Measurements from ENCODE around the gene SPATA2L. TPM values are rescaled to one million over a fixed set of nuclear protein-coding genes. Genes with fewer than 3 reads are reported as not detected.
"Not testable (repeated sequence)": the region's sequence is repeated elsewhere in the genome, so short reads cannot be mapped to it uniquely, and the experiment has no call there.

Gene SPATA2L
- total and polyA plus RNA-seq, 7 experiments from 2014 or later = 7.0 to 32.2 (median 12.0) TPM

GRCh38 chr16:89671565-89671964 is 29.9 kb downstream of the SPATA2L start:
- H3K9me3 Mint-ChIP-seq; DNase-seq; H3K27me3 Mint-ChIP-seq; H3K4me1 ChIP-seq (ENCODE audit: control insufficient read depth in 2 of 2, insufficient read depth in 2 of 2, low read length in 2 of 2); H3K27ac Mint-ChIP-seq; H3K4me3 Mint-ChIP-seq; ATAC-seq; POLR2A ChIA-PET; H3K27ac ChIP-seq (ENCODE audit: low read depth, low read length); intact Hi-C loops (cut with micrococcal nuclease); H3K9me3 ChIP-seq (ENCODE audit: control insufficient read depth in 2 of 3, low read length in 3 of 3); H3K27me3 ChIP-seq (ENCODE audit: control insufficient read depth in 2 of 2, insufficient read depth in 2 of 2, low read length in 2 of 2); H3K4me3 ChIP-seq (ENCODE audit: low read length); H3K36me3 ChIP-seq (ENCODE audit: control insufficient read depth in 2 of 3, insufficient read depth in 3 of 3, low read length in 3 of 3): not testable (repeated sequence)
- CTCF ChIA-PET = interaction anchor here (0.7 to 0.9 kb wide), 2 partner anchors 16 to 30 kb away, joined by 4 to 7 read pairs; no protein-coding TSS in a partner anchor
- H3K36me3 Mint-ChIP-seq = peaks cover 0 to 10% (median 0%) of the 10 kb centered on the region in 5 donors
- peaks cover 5 to 16% (median 10%) of the 10 kb centered on the region in 7 donors for H3K4me1 Mint-ChIP-seq

GRCh38 chr16:89670496-89671431 is 30.7 kb downstream of the SPATA2L start:
- H3K9me3 ChIP-seq (ENCODE audit: control insufficient read depth in 2 of 3, low read length in 3 of 3) = no peaks in the 10 kb centered on the region
- Mint-ChIP-seq H3K27ac (no peak overlapping the region), H3K4me1 (peaks cover 5 to 16% (median 10%) of the 10 kb centered on the region in 7 donors), H3K36me3 (peaks cover 0 to 11% (median 0%) of the 10 kb centered on the region in 5 donors), H3K9me3 (peaks cover 0 to 3% (median 0%) of the 10 kb centered on the region in 11 donors), H3K27me3 (no peaks in the 10 kb centered on the region), H3K4me3 (no peak overlapping the region)
- no peak overlapping the region for H3K4me3 ChIP-seq (ENCODE audit: low read length)
- ChIA-PET CTCF (interaction anchor here (0.6 to 0.9 kb wide), 3 partner anchors 16 to 504 kb away, joined by 4 to 7 read pairs (median 5); no protein-coding TSS in a partner anchor), POLR2A (interaction anchor here (1.0 kb wide), 1 partner anchor 193 kb away, joined by 3 read pairs; no protein-coding TSS in a partner anchor)
- DNase-seq (no peak), ATAC-seq (no peak)
- H3K4me1 ChIP-seq (ENCODE audit: control insufficient read depth in 2 of 2, insufficient read depth in 2 of 2, low read length in 2 of 2) = no peaks in the 10 kb centered on the region
- no peaks in the 10 kb centered on the region for H3K27me3 ChIP-seq (ENCODE audit: control insufficient read depth in 2 of 2, insufficient read depth in 2 of 2, low read length in 2 of 2)
- H3K27ac ChIP-seq (ENCODE audit: low read depth, low read length) = no peak overlapping the region
- no peaks in the 10 kb centered on the region for H3K36me3 ChIP-seq (ENCODE audit: control insufficient read depth in 2 of 3, insufficient read depth in 3 of 3, low read length in 3 of 3)
- intact Hi-C loops (cut with micrococcal nuclease) = no loop called here

GRCh38 chr16:89669755-89670154 is 31.8 kb downstream of the SPATA2L start:
- intact Hi-C loops (cut with micrococcal nuclease) = no loop called here
- ChIA-PET POLR2A (interaction anchor here (1.0 kb wide), 1 partner anchor 194 kb away, joined by 3 read pairs; no protein-coding TSS in a partner anchor), CTCF (no interaction called here)
- no peak overlapping the region for H3K4me3 Mint-ChIP-seq
- H3K27me3 Mint-ChIP-seq = no peaks in the 10 kb centered on the region
- ATAC-seq = no peak
- no peak overlapping the region for H3K27ac Mint-ChIP-seq
- no peak for DNase-seq
- Histone ChIP-seq H3K27ac (ENCODE audit: low read depth, low read length) (no peak overlapping the region), H3K36me3 (ENCODE audit: control insufficient read depth in 2 of 3, insufficient read depth in 3 of 3, low read length in 3 of 3) (no peaks in the 10 kb centered on the region), H3K4me1 (ENCODE audit: control insufficient read depth in 2 of 2, insufficient read depth in 2 of 2, low read length in 2 of 2) (no peaks in the 10 kb centered on the region), H3K27me3 (ENCODE audit: control insufficient read depth in 2 of 2, insufficient read depth in 2 of 2, low read length in 2 of 2) (no peaks in the 10 kb centered on the region), H3K9me3 (ENCODE audit: control insufficient read depth in 2 of 3, low read length in 3 of 3) (no peaks in the 10 kb centered on the region), H3K4me3 (ENCODE audit: low read length) (no peak overlapping the region)
- peaks cover 0 to 3% (median 0%) of the 10 kb centered on the region in 11 donors for H3K9me3 Mint-ChIP-seq
- peaks cover 5 to 16% (median 10%) of the 10 kb centered on the region in 7 donors for H3K4me1 Mint-ChIP-seq
- peaks cover 0 to 10% (median 0%) of the 10 kb centered on the region in 5 donors for H3K36me3 Mint-ChIP-seq

GRCh38 chr16:89668790-89669158 is 32.7 kb downstream of the SPATA2L start:
- Mint-ChIP-seq H3K9me3 (peaks cover 0 to 3% (median 0%) of the 10 kb centered on the region in 11 donors), H3K4me1 (peaks cover 5 to 16% (median 10%) of the 10 kb centered on the region in 7 donors), H3K27ac (peak overlapping the region in 1 of 9 donors; percentile 22), H3K36me3 (peaks cover 0 to 11% (median 0%) of the 10 kb centered on the region in 5 donors), H3K4me3 (peak overlapping the region in 7 of 10 donors; percentile 5 to 72 (median 67)), H3K27me3 (no peaks in the 10 kb centered on the region)
- intact Hi-C loops (cut with micrococcal nuclease) = no loop called here
- POLR2A ChIA-PET = interaction anchor here (0.7 kb wide), 1 partner anchor 18 kb away, joined by 3 read pairs; no protein-coding TSS in a partner anchor
- H3K36me3 ChIP-seq (ENCODE audit: control insufficient read depth in 2 of 3, insufficient read depth in 3 of 3, low read length in 3 of 3) = no peaks in the 10 kb centered on the region
- H3K27ac ChIP-seq (ENCODE audit: low read depth, low read length) = no peak overlapping the region
- H3K4me1 ChIP-seq (ENCODE audit: control insufficient read depth in 2 of 2, insufficient read depth in 2 of 2, low read length in 2 of 2) = no peaks in the 10 kb centered on the region
- CTCF ChIA-PET = no interaction called here
- no peaks in the 10 kb centered on the region for H3K27me3 ChIP-seq (ENCODE audit: control insufficient read depth in 2 of 2, insufficient read depth in 2 of 2, low read length in 2 of 2)
- ATAC-seq (no peak), DNase-seq (no peak)
- no peak overlapping the region for H3K4me3 ChIP-seq (ENCODE audit: low read length)
- H3K9me3 ChIP-seq (ENCODE audit: control insufficient read depth in 2 of 3, low read length in 3 of 3) = no peaks in the 10 kb centered on the region

GRCh38 chr16:89667633-89668032 is 33.9 kb downstream of the SPATA2L start:
- H3K36me3 ChIP-seq (ENCODE audit: control insufficient read depth in 2 of 3, insufficient read depth in 3 of 3, low read length in 3 of 3) = no peaks in the 10 kb centered on the region
- no peaks in the 10 kb centered on the region for H3K4me1 ChIP-seq (ENCODE audit: control insufficient read depth in 2 of 2, insufficient read depth in 2 of 2, low read length in 2 of 2)
- DNase-seq = no peak
- no peaks in the 10 kb centered on the region for H3K27me3 ChIP-seq (ENCODE audit: control insufficient read depth in 2 of 2, insufficient read depth in 2 of 2, low read length in 2 of 2)
- Mint-ChIP-seq H3K4me1 (peaks cover 5 to 16% (median 10%) of the 10 kb centered on the region in 7 donors), H3K9me3 (peaks cover 0 to 3% (median 0%) of the 10 kb centered on the region in 11 donors), H3K27ac (peak overlapping the region in 1 of 9 donors; percentile 43), H3K4me3 (peak overlapping the region in 1 of 10 donors; percentile 68), H3K36me3 (peaks cover 0 to 13% (median 0%) of the 10 kb centered on the region in 5 donors), H3K27me3 (no peaks in the 10 kb centered on the region)
- intact Hi-C loops (cut with micrococcal nuclease) = no loop called here
- ChIA-PET POLR2A (no interaction called here), CTCF (no interaction called here)
- H3K4me3 ChIP-seq (ENCODE audit: low read length) = no peak overlapping the region
- H3K27ac ChIP-seq (ENCODE audit: low read depth, low read length) = no peak overlapping the region
- no peak for ATAC-seq
- no peaks in the 10 kb centered on the region for H3K9me3 ChIP-seq (ENCODE audit: control insufficient read depth in 2 of 3, low read length in 3 of 3)

GRCh38 chr16:89667000-89667399 is 34.5 kb downstream of the SPATA2L start:
- H3K27me3 Mint-ChIP-seq; H3K9me3 ChIP-seq (ENCODE audit: control insufficient read depth in 2 of 3, low read length in 3 of 3); H3K4me1 ChIP-seq (ENCODE audit: control insufficient read depth in 2 of 2, insufficient read depth in 2 of 2, low read length in 2 of 2); H3K4me3 ChIP-seq (ENCODE audit: low read length); H3K27me3 ChIP-seq (ENCODE audit: control insufficient read depth in 2 of 2, insufficient read depth in 2 of 2, low read length in 2 of 2); H3K36me3 ChIP-seq (ENCODE audit: control insufficient read depth in 2 of 3, insufficient read depth in 3 of 3, low read length in 3 of 3); ATAC-seq; POLR2A ChIA-PET; H3K27ac ChIP-seq (ENCODE audit: low read depth, low read length); H3K4me3 Mint-ChIP-seq; H3K9me3 Mint-ChIP-seq; intact Hi-C loops (cut with micrococcal nuclease); DNase-seq: not testable (repeated sequence)
- CTCF ChIA-PET = interaction anchor here (0.6 kb wide), 1 partner anchor 17 kb away, joined by 3 read pairs; no protein-coding TSS in a partner anchor
- Mint-ChIP-seq H3K4me1 (peaks cover 5 to 16% (median 10%) of the 10 kb centered on the region in 7 donors), H3K36me3 (peaks cover 0 to 12% (median 0%) of the 10 kb centered on the region in 5 donors), H3K27ac (peak overlapping the region in 1 of 9 donors; percentile 42)

Data from naive thymus-derived CD4-positive, alpha-beta T cell (primary cell).